ENCODE data around the gene TNS3.
"Not testable (repeated sequence)": the region's sequence is repeated elsewhere in the genome, so short reads cannot be mapped to it uniquely, and the experiment has no call there.

TNS3 gene

GRCh38 chr7:47581804-47582763 lies at the start of gene TNS3:
Gene TNS3 (minus strand): TSS chr7:47582111. CDS start chr7:47439636, 142,475 bp downstream.
- DNase-seq: no peak

GRCh38 chr7:47631711-47632110 lies 49.8 kb upstream of the TNS3 start:
- no peak for DNase-seq

- no peak for DNase-seq
These were observed 45.8 kb upstream of the TNS3 start for GRCh38 chr7:47627580-47628283.

GRCh38 chr7:47625861-47626715 lies 44.2 kb upstream of the TNS3 start:
- DNase-seq: no peak

- no peak for DNase-seq
These were observed 42.8 kb upstream of the TNS3 start for GRCh38 chr7:47624689-47625088.

GRCh38 chr7:47622946-47623640 lies 41.2 kb upstream of the TNS3 start:
- DNase-seq: no peak

GRCh38 chr7:47622586-47622945 lies 40.7 kb upstream of the TNS3 start:
- no peak for DNase-seq

GRCh38 chr7:47621979-47622561 lies 40.2 kb upstream of the TNS3 start:
- DNase-seq: no peak

- DNase-seq: no peak
These were observed 39.4 kb upstream of the TNS3 start for GRCh38 chr7:47621347-47621746.

GRCh38 chr7:47619806-47620205 lies 37.9 kb upstream of the TNS3 start:
- DNase-seq: no peak

- DNase-seq: no peak
These were observed 35.2 kb upstream of the TNS3 start for GRCh38 chr7:47617131-47617530.

GRCh38 chr7:47614450-47614849 lies 32.5 kb upstream of the TNS3 start:
- DNase-seq: no peak

- no peak for DNase-seq
These were observed 29.2 kb upstream of the TNS3 start for GRCh38 chr7:47611045-47611511.

- no peak for DNase-seq
These were observed 28.7 kb upstream of the TNS3 start for GRCh38 chr7:47610506-47611044.

GRCh38 chr7:47609803-47610452 lies 28.0 kb upstream of the TNS3 start:
- no peak for DNase-seq

GRCh38 chr7:47606593-47607046 lies 24.7 kb upstream of the TNS3 start:
- DNase-seq: not testable (repeated sequence)

- DNase-seq: no peak
These were observed 24.1 kb upstream of the TNS3 start for GRCh38 chr7:47605816-47606575.

- DNase-seq: no peak
These were observed 22.6 kb upstream of the TNS3 start for GRCh38 chr7:47604496-47604890.

GRCh38 chr7:47603514-47604255 lies 21.8 kb upstream of the TNS3 start:
- not testable (repeated sequence) for DNase-seq

All from activated naive CD4-positive, alpha-beta T cell treated with anti-CD3 and anti-CD28 coated beads, Interleukin-2, amount 50 U/mL, for 16 hours (primary cell).